ENCODE data around the gene OR2Z1.

OR2Z1 gene, protein sequence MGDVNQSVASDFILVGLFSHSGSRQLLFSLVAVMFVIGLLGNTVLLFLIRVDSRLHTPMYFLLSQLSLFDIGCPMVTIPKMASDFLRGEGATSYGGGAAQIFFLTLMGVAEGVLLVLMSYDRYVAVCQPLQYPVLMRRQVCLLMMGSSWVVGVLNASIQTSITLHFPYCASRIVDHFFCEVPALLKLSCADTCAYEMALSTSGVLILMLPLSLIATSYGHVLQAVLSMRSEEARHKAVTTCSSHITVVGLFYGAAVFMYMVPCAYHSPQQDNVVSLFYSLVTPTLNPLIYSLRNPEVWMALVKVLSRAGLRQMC

DNA sequence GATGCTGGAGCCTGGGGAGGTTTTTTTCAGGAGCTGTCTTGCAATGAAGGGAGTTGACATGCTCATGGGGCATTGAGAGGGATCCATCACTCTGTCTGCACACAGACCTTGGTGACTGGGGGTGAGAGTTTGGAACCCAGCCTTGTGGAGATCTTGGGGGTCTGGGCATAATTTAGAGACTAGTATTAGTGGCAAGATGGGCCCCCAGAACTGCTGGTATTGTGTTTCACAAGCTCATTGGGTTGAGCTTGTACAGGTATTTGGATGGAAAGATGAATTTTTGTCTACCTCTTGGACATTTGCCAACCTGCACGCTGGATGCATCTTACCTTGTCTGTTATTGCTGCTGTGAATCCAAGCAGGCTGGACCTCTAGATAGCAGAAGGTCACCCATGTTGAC, at the start of gene OR2Z1:
TSS of gene OR2Z1 (plus strand) at position 301 of the 400 bp plus-strand sequence. CDS start 9,395 bp downstream, outside the sequence.
- no peak for FAIRE-seq

DNA sequence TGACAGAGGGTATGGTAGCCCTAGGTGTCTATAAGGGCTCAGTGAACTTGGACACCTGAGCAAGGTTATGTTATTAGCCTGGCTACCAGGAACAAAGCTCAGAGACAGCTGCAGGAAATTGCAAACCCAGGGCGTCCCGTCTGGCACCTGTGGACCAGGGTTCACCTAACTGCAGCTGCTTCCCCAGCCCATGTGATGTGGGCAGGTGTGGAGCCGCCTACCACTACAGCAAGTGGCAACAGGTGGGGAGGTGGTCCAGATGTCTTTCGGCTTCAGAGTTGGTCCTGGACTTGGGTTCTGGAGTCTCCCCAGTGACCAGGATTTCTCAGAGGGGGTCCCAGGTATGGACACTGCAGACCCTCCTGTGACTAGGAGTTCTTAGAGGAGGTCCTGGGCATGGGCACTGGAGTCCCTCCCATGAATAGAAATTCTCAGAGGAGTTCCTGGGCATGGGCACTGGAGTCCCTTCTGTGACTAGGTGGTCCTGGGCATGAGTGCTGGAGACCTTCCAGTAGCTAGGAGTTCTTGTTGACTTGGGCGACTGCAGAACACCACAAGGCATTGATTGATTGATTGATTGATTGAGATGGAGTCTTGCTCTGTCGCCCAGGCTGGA, 48.0 kb upstream of the OR2Z1 start:
- FAIRE-seq = no peak

DNA sequence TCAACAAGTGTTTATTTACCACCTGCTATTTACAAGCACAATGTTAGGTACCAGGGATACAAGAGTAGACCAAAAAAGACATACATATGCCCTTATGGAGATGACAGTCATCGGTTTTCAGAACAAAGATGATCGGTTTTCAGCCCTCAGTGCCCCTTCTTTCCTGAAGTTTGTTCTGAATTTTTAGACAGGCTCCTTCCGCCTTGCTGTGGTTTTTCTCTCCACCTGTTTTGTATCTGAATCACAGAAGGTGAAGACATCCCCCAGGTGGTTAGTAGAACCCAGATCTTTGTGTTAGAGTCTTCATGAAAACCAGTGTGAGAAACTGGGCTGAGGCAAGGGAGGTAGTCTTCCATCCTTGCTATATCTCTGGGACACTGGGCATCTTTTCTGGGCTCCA, 46.4 kb upstream of the OR2Z1 start:
- no peak for FAIRE-seq

DNA sequence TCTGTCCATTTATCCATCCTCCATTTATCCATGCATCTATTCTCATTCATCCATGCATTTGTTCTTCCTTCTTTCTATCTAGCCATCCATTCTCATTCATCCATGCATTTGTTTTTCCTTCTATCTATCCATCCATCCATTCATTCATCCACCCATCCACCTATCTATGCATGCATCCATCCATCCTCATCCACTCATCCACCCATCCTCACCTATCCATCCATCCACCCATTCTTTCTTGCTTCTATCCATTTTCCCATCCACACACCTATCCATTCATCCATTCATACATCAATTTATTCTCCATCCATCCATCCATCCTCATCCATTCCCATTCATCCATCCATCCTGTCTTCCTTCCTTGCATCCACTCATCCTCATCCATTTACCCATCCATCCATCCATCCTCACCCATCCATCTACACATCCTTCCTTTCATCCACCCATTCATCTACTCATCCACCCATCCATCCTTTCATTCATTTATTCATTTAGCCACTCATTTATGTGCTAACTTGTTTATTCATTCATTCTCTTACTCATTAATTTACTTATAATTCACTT, 43.1 kb upstream of the OR2Z1 start:
- no peak for FAIRE-seq

DNA sequence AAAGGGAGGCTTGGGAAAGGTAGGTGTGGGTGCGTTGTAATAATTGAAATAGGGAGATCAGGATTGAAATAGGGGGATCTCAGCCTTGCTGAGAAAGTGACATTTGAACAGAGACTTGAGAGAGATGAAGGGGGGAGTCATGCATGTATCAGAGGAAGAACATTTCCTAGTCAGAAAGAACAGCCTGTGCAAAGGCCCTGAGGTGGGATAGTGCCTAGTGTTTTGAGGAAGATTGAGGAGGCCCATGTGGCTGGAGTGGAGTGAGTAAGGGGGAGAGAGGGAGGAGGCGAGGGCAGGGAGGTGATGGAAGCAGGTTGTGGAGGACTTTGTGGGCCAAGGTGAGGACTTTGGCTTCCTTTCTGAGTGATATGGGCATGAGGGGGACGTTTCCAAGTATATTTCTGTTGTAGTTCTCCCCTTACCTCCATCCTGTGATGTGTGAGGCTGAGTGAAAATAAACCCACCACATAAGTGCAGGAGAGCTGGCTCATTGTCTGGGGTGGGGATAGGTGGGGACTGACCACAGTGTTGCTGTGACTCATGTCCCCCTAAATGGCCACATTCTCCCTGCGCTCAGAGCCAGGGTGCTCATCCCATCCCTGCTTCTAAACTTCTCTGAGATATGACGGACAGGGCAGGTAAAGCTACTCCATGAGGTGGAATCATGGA, 40.6 kb upstream of the OR2Z1 start:
- no peak for FAIRE-seq

DNA sequence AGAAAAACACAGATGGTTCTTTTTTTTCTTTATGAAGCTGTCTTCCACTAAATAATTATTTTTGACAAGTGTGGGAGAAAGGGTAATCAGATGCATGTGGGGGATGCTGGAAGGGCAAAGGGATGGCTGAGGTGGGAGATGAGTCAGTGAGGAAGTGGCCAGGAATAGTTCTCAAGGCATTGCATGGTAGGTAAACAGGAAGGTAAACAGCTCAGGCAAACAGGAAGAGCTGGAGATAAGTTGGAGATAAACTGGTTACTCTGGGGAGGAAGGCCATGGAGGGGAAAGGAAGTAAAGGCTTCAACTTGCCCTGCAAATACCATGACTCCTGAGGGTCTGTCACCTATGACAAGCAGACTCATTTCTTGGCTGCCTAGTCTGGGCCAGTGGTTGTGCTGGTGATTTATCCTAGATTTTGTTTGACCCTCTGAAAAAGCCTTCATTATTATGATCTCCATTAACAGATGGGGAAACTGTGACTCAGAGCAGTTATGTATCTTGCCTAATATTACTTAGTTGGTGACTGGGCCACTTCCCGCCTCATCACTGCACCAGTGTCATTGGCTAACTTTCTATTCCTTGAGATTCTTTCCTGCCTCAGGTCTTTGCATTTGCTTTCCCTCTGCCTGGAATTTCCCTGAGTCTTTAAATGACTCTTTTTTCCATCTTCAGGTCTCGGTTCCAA, 39.9 kb upstream of the OR2Z1 start:
- FAIRE-seq = no peak

DNA sequence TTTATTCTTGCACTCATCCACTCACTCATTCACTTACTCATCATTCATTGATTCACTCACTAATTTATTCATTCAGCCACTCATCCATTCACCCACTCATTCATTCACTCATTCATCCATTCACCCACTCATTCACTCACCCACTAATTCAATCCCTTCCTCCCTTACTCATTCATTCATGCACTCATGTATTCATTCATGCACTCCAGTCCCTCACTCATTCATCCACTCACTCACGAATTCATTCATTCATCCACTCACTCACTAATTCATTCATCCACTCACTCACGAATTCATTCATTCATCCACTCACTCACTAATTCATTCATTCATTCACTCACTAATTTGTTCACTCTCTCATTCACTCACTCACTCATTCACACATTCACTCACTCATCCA, 39.0 kb upstream of the OR2Z1 start:
- FAIRE-seq = no peak

DNA sequence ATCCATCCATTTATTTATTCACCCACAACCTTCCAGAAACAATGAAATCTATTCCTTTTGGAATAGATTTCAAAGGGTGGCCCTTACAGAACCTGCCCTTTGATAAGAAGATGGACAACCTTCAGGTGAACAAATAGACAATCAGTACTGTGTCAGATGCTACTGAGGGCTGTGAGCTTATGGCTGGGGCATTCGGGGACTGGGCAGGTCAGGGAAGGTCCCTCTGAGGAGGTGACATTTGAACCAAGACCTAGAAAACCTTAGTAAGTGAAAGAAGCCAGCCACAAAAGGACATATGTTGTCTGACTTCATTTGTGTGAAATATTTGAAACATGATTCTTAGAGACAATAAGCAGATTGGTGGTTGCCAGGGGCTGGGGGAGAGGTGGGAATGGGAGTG, 38.5 kb upstream of the OR2Z1 start:
- FAIRE-seq = no peak

DNA sequence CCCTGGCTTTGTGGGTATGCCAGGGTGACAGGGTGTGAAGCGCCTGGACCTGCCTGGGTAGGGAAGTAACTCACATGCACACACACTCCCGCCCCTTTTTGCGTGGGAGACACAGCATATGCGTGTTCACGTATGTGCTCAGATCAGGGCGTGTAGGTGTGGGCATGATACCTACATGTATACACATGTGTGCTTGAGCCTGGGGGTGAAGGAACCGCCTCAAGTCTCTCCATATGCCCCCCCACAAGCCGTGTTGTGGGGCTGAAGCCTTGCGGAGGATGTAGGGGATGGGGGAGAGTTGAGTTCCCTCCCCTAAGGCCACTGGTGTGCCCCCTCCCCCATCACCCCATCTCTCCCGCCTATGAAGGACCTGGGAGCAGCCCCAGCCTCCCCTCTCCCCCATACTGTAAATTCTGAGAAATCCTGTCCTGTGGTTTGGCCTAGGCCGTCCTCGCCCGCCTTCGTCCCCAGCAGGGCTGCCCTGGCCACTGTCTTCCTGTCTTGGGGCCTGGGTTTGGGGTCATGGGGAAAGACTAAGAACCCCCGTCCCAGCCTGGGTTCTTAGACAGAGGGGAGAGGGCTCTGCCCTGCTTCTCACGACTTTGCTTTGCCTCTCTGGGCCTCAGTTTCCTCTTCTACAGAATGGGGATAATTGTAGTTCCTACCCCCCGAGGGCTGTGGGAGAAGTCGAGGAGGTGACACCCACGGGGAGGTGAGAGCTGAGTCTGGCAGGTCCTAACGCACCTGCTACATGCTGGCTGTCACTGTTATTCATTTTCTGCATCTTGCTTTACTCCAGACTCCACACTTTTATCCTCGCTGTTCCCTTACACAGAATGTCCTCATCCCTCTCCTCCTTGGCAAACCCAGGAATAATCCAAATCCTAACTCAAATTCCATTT, 37.2 kb upstream of the OR2Z1 start:
- FAIRE-seq = no peak

DNA sequence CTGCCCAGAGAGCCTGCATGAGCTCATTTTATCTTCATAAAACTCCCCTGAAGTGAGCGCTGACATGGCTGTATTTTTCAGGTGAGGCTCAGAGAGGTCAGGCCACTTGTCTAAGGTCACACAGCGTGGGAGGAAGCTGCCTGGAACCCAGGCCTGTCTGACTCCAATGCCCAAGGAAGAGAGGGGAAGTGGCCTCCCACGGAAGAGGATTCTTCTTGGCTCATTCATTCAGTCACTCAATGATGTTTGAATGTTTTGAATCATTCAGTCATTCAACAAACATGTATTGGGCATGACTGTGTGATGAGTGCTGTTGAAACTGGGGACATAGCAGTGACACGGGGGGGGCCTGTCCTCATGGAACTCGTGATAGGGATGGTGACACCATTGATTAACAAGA, 34.9 kb upstream of the OR2Z1 start:
- FAIRE-seq = no peak

DNA sequence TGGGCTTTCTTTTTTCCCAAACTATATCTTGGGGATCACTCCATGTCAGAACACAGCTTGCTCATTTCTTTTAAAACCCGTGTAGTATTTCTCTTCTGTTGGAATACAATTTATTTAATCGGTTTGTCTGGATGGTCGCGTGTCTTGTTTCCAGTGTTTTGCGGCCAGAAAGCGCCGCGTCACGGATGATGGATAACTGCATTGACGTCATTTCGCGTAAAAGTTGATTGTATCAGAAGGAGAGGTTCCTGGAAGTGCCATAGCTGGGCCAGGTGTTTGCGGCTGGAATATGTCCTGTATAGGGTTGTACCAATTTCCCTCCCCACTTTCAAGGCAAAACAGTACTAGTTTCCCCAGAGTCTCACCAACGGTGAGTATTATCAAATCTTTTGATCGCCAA, 32.5 kb upstream of the OR2Z1 start:
- no peak for FAIRE-seq

DNA sequence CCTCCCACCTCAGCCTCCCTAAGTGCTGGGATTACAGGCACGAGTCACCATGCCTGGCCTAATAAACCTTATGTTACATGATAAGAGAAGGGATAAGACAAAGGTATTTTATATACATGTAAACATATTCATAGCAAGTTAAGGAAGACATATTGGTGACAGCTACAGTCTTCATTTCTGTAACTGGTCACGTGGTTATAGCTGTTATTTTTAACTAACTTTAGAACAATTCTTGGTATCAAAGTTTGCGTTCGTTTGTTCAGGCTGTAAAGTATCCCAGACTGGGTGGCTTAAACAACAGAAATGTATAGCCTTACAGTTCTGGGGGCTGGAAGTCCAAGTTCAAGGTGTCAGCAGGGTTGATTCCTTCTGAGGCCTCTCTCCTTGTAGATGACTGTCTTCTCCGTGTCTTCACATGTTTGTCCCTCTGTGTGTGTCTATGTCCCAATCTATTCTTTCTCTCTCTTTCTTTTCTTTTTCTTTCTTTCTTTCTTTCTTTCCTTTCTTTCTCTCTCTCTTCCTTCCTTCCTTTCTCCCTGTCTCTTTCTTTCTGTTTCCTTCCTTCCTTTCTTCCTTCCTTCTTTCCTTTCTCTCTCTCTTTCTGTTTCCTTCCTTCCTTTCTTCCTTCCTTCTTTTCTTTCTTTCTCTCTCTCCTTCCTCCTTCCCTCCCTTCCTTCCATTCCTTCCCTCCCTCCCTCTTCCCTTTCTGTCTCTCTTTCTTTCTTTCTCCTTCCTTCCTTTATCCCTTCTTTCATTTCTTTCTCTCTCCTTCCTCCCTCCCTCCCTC, 30.5 kb upstream of the OR2Z1 start:
- FAIRE-seq = no peak

DNA sequence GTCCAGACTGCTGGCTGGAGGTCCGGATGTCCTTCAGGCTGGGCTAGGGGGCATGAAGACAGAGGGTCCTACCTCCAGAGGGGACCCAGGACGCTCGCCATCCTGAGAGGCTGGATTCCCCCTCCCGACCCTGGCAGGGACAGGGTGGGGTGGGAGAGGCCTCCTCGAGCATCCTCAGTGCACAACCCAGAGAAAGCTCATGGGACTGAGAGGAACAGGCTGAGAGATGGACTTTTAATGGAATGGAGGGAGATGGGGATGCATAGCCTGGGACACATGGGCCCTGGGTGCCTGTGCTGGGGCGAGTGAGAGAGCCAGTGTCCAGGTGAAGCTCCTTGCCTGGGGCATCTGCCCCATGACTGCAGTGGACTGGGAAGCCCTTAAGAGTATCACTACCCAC, 25.9 kb upstream of the OR2Z1 start:
- FAIRE-seq = no peak

DNA sequence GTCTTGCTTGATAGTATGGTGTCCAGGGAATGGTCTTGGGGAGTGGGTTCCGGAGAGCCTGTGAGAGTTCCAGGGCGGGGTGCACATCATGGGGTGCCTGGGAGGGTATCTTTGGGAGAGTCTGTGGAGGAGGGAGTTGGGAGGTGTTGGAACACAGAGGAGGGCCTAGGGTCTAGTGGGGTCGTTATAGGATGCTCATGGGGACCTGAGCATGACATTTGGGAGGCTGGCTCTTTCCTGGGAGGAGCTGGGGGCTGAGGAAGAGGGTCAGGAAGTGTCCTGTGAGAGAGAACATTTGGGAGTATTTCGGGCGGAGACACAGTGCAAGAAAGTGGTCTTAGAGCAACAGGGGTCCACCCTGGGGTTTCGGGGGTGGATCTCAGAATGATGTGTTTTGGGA, 25.5 kb upstream of the OR2Z1 start:
- FAIRE-seq = no peak

DNA sequence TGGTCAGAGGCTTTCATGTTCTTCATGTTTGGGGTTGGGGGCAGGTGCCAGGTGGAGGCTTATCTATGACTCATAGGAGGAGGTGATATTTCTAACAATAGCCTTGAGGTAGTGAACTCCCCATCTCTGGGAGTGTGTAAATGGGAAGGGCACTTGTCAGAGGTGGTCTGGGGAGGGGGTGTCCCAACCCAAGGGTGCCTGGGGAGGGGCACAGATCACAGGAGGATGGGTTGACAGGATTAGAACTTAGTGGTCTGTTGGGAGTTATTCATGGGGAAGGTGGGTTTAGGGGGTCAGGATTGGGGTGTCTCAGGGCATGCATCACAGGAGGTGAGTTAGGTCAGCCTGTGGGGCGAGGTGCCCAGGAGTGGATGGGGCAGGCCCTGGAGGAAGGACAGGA, 24.4 kb upstream of the OR2Z1 start:
- FAIRE-seq = no peak

DNA sequence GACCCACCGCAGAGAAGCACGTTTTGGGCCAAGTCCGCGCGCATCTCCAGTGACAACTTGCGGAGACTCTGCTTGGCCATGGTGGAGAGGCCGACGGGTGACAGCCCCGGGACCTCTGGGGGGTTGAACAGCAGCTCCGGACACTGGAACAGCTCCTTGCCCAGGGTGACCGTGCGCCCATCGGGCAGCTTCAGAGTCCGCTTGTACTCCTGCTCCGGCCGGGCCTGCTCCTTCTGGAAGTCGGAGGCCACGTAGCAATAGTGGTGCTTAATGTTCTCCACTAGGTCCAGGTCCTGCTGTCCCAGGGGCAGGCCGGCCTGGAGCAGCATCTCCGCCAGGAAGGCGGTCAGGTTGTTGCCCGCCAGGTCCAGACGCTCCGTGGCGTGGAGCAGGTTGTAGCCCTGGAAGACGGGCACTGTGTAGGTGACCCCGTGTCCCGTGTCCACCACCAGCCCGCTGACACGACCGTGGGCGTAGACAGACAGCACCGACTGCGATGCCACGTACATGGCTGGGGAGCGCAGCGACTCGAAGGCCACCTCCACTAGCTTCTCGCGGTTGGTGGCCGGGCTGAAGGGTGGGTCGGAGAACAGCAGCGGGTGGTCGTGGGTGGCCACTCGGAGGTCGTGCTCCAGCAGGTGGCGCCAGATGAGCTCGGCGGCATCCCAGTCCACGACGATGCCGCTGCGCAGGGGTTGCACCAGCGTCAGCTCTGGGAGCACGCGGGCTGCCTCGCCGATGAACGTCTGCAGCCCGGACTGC, 23.6 kb upstream of the OR2Z1 start:
- FAIRE-seq = no peak

DNA sequence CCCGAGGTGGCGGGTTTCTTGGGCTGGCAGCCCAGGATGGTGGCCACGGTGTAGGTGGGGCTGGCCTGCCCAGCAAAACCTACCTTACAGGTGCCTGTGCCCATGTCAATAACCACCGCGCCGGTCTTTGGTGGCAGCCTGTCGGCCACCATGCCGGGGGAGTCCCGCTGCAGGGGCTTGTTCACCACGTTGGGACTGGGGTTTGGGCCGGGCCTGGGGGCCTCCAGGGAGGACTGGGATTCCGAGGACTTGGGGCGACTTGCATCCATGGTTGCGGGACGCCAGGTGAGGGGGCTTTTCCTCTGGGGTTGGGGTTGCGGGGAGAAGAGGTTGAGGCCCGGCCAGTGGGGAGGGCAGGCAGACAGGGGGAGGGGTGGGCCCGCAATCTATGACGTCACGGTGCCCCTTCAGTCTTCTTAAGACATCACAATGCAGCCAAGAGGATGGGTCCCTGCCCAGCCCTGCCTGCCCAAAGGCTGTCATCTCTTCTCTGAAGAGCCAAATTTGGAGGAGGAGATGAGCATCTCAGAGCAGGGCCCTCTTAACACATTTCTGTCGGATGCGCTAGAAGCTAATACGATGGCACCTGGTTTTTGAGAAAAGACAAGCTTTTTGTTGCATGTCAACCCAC, 22.9 kb upstream of the OR2Z1 start, which contains the start of gene ACTL9:
TSS of gene ACTL9 (minus strand) at position 363 of the 631 bp plus-strand sequence. CDS start at position 269, 94 bp downstream.
- FAIRE-seq = no peak

DNA sequence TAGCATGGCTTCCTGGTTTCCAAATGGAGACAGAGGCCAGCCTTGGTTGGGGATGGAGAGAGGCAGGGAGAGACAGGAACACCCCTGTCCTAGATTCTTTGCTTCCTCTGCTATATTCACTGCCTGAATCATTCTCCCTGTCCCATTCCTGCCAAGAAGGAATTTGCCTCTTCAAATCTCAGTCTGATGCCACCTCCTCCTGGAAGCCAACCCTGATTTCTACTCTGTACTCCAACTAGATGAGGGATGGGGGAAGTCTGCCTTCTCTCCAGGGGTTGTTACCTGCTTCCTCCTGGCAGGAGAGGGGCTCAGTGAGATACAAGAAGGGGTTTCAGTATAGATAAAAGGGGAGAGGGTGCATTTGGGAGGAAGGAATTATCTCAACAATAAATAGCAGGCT, 21.5 kb upstream of the OR2Z1 start:
- no peak for FAIRE-seq

DNA sequence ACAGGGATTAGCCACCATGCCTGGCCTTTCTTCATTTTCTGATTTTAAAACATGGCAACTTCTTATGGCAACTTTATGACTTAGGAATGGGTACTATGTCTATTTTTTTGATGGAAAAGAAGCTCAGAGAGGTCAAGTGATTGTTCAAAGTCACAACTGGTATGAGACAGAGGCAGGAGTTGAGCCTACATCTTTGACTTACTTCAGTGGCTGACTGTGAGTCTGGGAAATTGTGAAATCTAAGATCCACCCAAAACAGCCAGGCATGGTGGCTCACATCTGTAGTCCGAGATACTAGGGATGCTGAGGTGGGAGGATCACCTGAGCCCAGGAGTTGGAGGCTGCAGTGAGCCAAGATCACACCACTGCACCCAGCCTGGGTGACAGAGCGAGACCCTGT, 20.5 kb upstream of the OR2Z1 start:
- no peak for FAIRE-seq

DNA sequence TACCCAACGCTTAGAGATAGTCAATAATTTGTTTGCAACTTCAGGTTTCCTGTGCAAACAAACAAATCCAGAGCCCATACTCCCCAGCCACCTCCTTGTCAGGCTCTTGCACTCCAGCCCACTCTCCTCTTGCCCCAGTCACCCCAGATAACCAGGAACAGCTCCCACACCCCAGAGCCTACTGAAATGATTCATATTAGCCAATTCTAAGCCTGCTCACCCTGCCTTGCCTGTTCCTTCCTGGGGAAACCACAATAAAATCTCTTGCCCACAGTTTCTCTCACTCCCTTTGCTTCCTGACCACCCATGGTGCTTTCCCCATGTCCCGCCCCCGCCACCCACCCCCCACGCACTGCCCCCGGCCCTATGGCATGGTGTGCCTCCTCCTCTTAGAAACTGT, 19.1 kb upstream of the OR2Z1 start:
- FAIRE-seq = no peak

Data from islet of Langerhans (tissue), 1 donor.